ENCODE data around the gene HBM.

GRCh38 chr16:170788-171187, 5.0 kb downstream of the HBM start:
- TF ChIP-seq, protein P1, sequence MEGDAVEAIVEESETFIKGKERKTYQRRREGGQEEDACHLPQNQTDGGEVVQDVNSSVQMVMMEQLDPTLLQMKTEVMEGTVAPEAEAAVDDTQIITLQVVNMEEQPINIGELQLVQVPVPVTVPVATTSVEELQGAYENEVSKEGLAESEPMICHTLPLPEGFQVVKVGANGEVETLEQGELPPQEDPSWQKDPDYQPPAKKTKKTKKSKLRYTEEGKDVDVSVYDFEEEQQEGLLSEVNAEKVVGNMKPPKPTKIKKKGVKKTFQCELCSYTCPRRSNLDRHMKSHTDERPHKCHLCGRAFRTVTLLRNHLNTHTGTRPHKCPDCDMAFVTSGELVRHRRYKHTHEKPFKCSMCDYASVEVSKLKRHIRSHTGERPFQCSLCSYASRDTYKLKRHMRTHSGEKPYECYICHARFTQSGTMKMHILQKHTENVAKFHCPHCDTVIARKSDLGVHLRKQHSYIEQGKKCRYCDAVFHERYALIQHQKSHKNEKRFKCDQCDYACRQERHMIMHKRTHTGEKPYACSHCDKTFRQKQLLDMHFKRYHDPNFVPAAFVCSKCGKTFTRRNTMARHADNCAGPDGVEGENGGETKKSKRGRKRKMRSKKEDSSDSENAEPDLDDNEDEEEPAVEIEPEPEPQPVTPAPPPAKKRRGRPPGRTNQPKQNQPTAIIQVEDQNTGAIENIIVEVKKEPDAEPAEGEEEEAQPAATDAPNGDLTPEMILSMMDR (IDR thresholded peaks at IDR 0.05; ENCODE audit: borderline replicate concordance, extremely low read depth, low read length, poor library complexity, severe bottlenecking): no peak
- TF ChIP-seq EZH2 (IDR thresholded peaks at IDR 0.05; ENCODE audit: borderline replicate concordance, low read depth, low read length, severe bottlenecking): no peak
